Hematopoietic multipotent progenitor cell treated with erythropoietin and hydrocortisone succinate and interleukin-3 and kit ligand, for 6 days (in vitro differentiated cells): ENCODE measurements around the gene PHLPP1.
"Not testable (repeated sequence)": the region's sequence is repeated elsewhere in the genome, so short reads cannot be mapped to it uniquely, and the experiment has no call there.

Experiments
- DNase-seq: peaks from one replicate; pipeline ENCODE4 v3.0.0-alpha.2; 2015

PHLPP1 gene

DNA sequence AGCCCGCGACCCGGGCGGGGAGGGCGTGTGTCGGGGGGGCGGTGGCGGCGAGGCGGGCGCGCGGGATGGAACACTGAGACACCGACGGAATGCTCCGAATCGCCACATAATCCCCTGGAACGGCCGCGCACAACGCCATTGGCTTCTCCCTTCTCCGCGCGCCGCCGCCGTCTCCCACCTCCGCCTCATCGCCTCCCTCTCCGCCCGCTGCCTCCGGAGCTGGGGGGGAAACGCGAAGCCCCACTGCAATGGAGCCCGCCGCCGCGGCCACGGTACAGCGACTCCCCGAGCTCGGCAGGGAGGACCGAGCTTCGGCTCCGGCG is at the start of gene PHLPP1:
PHLPP1 (plus strand) TSS at position 106 of the 323 bp plus-strand sequence; CDS start at position 249, 143 bp downstream.
- no peak for DNase-seq

DNA sequence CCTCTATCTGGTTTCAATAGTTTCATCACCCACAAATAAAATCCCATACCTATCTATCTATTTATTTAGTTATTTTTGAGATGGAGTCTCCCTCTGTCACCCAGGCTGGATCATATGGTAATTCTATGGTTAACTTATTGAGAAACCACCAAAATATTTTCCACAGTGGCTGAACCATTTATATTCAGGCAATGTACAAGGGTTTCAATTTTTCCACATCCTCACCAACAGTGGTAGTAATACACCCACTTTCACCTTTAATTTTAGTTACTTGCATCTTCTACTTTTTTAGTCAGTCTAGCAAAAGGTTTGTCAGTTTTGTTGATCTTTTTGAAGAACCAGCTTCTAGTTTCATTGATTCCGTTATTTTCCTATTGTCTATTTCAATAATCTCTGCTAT is 46.1 kb upstream of the PHLPP1 start:
- DNase-seq: no peak

DNA sequence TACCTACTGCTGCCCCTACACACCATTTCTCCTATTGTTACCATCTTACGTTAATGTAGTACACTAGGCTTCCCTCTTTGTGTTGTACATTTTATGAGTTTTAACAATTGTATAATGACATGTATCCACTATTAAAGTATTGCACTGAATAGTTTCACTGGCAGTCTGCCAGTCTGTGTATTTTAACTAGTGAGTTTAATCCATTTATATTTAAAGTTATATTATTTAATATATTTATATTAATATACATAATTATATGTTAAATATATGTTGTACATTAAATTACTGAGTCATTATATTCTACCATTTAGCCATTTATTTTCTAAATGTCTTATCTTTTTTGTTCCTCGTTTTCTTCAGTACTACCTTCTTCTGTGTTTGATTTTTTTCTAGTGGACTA is 44.8 kb upstream of the PHLPP1 start:
- DNase-seq: no peak

DNA sequence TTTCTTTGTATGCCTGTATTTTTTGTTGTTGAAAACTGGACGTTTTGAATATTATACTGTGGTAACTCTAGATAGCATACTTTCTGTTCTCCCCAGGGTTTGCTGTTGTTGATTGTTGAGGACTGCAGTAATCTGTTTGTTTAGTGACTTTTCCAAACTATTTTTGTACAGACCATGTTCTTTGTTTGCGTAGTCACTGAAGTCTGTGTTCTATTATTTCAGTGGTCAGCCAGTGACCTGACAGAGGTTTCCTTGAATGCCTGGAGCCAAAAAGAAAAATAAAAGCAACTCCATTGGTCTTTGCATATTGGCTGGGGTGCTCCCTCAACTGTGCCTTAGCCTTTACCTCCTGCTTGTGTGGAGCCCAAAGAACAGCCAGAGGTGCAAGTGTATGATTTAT is 42.7 kb upstream of the PHLPP1 start:
- DNase-seq: no peak

DNA sequence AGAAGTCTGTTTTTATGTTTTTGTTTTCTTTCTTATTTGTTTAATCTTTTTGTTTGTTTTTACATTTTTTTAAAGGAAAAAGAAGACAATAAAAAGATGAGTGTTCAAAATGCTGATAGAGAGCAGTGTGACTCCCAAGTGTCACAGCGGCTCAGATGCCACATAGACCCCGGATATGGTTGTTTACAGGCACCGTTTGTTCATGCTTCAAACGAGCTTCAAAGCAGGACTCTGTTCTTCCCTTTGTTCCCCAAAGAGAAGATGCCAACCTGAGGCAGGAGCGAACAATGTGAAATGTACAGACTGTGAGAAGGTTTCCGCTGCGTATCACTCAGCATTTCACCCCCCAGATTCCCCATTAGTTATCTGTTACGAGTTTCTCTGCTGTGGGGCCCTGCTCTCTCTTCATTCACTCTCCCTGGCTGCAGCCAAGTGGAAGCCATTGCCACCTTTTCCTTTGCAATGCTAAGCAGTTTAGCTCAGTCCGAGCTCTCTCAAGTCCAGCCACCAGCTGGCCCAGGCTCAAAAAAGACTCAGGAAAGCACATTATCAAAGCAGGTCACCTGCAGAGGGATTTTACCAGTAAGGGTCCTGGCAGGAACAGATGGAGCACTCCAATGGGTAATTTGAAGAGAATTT is 36.4 kb upstream of the PHLPP1 start:
- DNase-seq: no peak

DNA sequence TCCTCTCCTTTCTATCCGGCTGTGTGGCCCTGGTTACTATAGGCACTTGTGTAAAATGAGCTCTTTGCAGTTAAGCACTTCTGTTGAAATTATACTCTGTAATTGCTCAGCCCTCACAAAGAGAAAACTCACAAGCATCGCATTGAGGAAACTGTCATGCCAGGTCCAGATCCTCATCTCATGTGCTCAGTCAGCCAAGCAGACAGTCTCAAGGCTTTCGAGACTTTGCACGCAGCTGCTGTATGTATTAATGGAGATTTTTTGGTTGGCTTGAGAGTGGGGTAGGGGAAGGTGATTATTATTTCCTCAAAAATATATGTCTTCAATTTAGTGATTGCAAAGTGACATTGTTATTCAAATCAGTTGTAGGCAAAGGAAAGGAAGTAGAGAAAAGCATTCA is 33.0 kb upstream of the PHLPP1 start:
- no peak for DNase-seq

DNA sequence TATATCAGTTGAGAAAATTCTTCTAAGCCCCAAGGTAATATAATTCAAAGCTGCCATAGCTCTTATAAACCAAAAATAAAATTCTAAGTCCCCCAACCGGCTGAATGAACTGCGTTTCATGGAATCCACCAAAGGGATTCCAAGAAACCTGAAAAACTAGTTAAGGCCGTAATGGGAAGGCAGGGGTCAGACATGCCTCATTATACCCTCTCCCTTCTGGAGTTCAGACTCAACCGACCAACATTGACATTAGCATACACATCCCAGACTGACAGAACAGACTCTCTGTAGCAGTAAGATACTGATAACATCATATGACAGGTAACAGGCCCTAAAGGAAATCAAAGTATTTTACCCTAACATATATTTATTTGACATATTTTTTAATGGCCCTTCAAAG is 31.4 kb upstream of the PHLPP1 start:
- no peak for DNase-seq

DNA sequence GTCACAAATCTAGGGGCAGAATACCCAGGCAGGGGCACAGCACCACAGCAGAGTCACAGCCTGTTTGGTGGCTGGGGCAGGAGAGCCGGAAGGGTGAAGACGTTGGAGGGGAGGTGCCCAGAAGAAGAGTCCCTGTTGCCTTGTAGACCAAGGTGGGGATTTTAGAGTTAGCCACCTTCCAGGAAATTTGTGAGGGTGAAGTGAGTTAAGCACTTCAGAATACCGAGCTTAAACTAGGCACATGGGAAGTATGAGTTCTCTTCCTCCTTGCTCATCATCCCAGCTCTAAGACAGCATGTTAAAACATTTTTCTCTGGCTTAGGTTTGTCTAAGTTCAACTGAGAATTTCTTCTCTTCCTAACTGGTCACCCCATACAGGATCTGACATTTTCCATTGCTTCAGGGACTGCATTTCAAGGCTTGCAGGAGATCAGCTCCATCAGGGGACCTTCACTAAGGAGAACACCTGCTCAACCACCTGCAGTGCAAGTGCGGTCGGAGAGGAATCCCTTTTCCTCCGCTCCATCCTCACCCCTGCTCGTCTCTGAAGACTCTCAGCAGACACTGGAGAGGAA is 26.5 kb upstream of the PHLPP1 start:
- DNase-seq: no peak

DNA sequence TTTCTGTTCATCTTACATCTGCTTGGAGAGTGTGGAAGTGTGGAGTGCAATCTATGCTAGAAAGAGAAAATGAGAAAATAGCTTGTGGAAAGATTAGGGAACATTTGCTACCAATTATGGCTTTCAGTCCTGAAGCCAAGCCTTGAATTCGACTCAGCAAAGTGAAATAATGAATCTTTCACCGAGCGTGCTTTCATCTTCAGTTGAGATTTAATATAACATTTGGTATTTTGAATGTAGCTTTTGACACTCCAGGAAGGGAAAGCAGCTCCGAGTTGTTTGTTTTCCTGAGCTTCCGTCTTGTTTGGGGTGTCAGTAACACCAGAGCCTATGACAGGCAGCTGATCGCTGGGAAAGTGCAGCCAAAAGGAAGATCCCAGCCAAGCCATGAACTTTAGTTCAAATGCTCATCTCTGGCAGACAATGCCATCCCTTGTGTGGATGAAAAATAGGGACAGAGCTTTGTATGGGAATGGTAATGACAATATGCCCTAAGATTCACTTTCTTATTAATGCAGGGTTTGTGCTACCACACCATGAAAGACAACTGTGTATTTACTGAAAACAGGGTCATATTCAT is 25.0 kb upstream of the PHLPP1 start:
- DNase-seq: no peak

DNA sequence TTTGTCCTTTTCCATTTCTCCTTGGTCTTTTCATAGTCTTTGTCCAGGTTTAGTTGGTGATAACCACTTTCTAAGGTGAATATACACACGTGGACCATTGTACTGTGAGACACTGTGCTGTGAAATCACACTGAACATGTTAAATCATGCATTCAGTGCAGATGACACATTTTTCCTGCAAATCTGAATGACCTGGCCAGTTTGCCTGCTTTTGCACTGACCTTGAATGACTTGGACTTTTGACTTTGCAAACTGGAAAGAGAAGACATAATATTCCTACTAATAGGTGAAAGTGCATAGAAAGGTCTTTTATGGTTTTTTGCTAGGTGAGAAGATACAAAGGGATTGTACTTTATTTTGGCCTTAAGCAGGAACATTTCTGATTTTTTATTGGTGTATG is 21.7 kb upstream of the PHLPP1 start:
- DNase-seq: no peak

DNA sequence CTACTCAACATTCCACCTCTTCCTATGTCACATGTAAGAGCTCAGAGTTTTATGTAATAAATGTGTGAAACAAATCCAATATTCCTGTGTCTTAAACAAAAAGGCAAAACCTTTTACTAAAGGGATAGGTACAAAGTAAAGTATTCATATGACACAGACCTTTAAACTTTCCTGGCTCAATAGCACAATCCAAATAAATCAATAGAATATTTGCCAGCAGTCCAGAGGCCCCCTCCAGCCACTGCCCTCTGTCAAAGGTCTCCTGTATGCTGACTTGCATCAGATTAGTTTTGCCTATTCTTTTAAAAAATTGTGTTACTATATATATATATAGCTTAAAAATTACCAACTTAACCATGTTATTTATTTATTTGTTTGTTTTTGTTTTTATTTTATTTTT is 17.7 kb upstream of the PHLPP1 start:
- DNase-seq: no peak

DNA sequence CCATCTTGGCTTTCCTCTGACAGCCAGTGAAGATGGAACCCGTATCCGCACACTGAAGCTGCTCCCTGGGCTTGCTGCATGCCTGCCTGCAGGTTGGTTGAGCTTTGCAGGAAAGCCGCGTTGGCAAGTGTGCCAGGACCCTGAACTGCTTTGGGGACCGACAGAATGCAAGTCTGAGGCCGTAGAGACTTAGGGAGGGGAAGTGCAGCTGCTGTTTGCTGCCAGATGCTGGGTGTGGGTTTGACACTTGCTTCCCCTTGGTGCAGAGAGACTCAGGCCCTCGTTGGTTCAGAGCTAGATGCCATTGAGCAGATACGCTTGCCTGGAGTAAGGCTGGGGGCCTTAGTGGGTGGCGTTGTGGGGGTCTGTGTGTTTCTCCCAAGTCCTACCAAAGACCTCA is 13.1 kb upstream of the PHLPP1 start:
- peak; percentile 43 for DNase-seq

DNA sequence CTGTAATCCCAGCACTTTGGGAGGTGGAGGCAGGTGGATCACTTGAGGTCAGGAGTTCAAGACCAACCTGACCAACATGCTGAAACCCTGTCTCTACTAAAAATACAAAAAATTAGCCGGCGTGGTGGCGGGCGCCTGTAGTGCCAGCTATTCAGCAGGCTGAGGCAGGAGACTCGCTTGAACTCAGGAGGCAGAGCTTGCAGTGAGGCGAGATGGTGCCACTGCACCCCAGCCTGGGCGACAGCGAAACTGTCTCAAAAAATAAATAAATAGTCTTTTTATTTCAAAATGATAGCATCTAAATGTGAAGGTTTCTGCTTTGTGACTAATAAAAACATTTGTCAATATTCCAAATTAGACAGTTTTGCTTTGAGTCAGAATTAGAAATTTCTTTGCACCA is 8.5 kb upstream of the PHLPP1 start:
- DNase-seq: not testable (repeated sequence)

DNA sequence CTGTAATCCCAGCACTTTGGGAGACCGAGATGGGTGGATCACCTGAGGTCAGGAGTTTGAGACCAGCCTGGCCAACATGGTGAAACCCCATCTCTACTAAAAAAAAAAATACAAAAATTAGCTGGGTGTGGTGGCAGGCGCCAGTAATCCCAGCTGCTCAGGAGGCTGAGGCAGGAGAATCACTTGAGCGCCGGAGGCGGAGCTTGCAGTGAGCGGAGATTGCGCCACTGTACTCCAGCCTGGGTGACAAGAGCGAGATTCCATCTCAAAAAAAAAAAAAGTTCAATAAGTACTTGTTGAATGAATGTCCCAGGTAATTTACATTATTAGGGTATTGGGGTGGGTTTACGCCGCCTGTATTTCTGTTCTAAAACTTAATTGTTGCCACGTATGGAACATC is 5.4 kb upstream of the PHLPP1 start:
- DNase-seq: not testable (repeated sequence)

DNA sequence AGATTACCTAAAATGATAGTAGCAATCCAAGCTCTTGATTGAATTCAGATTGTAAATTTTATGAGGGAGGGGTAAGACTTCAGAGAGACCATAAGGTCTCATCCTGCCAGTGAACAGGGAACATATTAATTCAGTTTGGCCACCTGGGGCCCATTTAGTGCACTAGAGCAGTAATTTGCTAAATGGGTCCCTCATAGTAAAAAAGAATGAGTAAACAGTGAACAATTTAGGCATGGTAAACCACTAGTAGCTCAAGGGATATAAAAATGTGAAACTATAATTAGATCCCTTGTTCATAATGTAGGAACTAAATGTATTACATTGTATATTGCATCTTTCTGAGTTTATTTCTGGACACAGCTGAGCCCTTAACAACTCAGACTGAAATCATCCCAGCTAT is 4.9 kb upstream of the PHLPP1 start:
- no peak for DNase-seq

DNA sequence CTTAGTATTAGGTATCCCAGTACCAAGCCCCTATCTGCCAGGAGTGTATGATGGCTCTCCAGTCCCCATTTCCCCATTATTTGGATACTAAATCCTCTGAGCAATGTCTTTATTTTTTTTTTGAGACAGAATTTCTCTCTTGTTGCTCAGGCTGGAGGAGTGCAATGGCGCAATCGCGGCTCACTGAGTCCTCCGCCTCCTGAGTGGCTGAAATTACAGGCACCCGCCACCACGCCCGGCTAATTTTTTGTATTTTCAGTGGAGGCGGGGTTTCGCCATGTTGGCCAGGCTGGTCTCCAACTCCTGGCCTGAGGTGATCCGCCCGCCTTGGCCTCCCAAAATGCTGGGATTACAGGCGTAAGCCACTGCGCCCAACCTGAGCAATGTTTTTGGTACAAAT is 3.6 kb upstream of the PHLPP1 start:
- no peak for DNase-seq

DNA sequence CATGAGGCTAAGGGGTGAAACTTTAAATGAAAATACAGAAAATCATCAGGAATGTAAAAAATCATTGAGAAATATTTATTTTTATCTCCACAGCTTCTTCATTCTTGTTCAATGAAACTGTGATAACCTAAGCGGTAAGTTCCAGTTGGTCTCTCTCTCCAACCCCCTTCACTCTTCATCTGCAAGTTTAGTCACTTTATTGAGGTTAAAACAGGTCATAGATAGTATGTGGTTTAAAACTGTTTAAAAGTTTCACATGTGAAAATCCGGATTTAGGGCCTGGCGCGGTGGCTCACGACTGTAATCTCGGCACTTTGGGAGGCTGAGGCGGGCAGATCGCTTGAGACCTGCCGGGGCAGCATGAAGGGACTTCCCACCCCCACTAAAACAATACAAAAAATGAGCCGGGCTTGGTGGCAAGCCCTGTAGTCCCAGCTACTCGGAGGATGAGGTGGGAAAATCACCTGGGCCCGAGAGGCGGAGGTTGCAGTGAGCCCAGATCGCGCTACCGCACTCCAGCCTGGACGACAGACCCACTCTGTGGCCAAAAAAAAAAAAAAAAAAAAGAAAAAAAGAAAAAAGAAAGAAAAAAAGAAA is 1.6 kb upstream of the PHLPP1 start:
- no peak for DNase-seq

DNA sequence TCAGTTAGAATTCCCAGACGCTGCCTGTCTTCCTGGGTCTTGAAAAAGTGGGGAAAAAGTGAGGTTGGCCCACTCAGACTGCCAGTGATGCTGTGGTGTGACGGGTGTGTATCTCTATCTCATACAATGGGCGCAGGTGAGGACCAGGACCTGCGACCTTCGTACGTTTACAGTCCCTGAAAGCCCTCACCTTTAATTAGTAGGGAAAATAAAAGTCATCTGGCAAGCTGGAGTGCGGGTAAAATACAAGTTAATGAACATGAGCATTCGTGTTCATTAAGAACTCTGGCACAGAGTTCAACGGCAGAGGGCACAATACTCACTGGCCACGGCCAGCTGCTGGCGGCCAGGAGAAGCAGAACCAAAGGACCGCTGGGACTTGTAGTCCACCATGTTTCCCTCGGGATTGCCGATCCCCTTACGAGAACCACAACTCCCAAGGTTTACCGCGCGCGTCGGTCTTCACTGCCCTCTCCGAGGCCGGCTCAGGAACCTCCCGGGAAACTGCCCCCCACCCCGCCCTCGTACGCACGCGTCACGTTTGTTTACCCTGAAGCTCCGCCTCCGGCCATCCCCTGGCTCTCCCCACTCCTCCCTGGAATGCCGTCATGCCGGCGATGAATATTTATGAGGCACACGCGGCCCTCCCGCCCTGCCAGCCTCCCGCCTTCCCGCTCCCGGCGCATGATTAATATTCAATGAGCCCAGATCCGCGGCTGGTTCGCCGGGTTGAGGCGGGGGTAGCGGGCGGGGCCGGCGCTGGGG is 488 bp upstream of the PHLPP1 start:
- peak; percentile 99 for DNase-seq

DNA sequence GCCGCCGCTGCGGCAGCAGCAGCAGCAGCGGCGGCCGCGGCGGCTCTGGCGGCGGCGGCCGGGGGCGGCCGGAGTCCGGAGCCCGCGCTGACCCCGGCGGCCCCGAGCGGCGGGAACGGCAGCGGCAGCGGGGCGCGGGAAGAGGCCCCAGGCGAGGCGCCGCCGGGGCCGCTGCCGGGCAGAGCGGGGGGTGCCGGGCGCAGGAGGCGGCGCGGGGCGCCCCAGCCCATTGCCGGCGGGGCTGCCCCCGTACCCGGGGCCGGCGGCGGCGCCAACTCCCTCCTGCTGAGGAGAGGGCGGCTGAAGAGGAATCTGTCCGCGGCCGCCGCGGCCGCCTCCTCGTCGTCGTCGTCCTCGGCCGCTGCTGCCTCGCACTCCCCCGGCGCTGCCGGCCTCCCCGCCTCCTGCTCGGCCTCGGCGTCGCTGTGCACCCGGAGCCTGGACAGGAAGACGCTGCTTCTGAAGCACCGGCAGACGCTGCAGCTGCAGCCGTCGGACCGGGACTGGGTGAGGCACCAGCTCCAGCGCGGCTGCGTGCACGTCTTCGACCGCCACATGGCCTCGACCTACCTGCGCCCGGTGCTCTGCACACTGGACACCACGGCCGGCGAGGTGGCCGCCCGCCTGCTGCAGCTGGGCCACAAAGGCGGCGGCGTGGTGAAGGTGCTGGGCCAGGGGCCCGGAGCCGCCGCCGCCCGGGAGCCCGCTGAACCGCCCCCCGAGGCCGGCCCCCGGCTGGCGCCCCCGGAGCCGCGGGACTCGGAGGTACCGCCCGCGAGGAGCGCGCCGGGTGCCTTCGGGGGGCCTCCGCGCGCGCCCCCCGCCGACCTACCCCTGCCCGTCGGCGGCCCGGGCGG is 646 bp downstream of the PHLPP1 start:
- DNase-seq: peak; percentile 68

DNA sequence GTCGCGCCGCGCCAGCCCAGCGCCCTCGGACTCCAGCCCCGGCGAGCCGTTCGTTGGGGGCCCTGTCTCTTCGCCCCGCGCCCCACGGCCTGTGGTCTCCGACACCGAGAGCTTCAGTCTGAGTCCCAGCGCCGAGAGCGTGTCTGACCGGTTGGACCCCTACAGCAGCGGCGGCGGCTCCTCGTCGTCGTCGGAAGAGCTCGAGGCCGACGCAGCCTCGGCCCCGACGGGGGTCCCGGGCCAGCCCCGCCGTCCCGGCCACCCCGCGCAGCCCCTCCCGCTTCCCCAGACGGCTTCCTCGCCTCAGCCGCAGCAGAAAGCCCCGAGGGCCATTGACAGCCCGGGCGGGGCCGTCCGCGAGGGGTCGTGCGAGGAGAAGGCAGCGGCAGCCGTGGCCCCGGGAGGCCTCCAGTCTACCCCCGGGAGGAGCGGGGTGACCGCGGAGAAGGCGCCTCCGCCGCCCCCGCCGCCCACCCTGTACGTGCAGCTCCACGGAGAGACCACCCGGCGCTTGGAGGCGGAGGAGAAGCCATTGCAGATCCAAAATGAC is 1.4 kb downstream of the PHLPP1 start:
- DNase-seq: peak; percentile 56

DNA sequence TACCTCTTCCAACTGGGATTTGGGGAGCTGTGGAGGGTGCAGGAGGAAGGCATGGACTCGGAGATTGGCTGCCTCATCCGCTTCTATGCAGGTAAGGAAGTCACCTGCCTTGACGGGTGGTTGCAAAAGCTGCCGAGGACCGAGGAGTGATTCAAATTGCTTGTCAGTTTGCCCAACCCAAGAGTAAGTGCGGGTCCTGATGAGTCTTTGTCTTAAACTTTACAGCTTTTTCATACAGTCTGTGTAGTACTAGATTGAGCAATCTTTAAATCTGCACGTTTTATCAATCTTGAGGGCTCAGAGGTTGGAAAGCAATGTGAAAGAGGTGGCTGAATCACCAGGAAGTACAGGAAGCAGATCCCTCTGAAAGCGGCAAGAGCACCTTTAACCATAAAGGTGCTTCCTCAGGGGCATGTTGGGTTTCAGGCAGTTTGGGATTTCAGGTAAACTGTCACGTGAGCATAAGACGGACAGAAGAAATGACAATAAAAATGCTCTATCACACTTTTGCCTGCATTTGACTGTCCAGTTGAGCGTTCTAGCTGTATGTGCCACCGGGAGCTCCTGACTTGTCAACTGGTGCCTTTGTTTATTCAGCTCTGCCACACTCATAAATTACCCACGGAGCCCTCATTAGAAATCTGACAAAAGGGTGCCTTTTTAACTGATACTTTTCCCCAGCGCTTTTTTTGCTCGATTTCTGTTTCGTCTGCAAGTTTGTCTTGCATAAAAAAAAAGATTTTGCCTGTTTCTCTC is 2.0 kb downstream of the PHLPP1 start:
- DNase-seq: peak; percentile 64
